Endothelial cell of hepatic sinusoid (primary cell): Measurements from ENCODE around the gene ST7.
"Not testable (repeated sequence)": the region's sequence is repeated elsewhere in the genome, so short reads cannot be mapped to it uniquely, and the experiment has no call there.

Source experiments
- in situ Hi-C: cut with HindIII; loops from 2 replicates; pipeline ENCODE4 v1.10.0; 2017; ENCODE audit warnings: low sequenced_read_pairs

ST7 gene

GRCh38 chr7:117021986-117022385 is 68.7 kb downstream of the ST7 start:
- in situ Hi-C loops: no loop called here

GRCh38 chr7:117023325-117023854 is 70.1 kb downstream of the ST7 start:
- in situ Hi-C loops: no loop called here

- in situ Hi-C loops: no loop called here
Measured at GRCh38 chr7:117024811-117025210, 71.5 kb downstream of the ST7 start.

DNA sequence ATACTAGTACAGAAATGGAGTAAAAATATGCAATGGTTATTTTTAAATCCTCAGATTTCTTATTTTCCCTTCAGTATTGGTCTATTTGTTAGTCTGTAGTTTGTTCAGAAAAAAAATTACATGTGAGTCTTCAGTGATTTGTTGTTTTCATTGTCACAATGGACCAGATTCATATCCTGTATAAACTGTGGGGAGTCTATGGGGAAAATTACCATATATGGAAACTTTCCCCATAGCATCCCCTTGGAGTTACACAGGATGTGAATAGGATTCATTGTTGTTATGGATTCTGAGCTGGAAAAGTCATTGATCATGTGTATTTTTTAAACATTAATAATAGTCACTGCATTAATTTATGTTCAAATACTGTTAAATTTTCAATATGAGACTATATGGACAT is 72.6 kb downstream of the ST7 start:
- in situ Hi-C loops: no loop called here

GRCh38 chr7:117030346-117030745 is 77.0 kb downstream of the ST7 start:
- in situ Hi-C loops: not testable (repeated sequence)

GRCh38 chr7:117030793-117031192 is 77.5 kb downstream of the ST7 start:
- in situ Hi-C loops: not testable (repeated sequence)

DNA sequence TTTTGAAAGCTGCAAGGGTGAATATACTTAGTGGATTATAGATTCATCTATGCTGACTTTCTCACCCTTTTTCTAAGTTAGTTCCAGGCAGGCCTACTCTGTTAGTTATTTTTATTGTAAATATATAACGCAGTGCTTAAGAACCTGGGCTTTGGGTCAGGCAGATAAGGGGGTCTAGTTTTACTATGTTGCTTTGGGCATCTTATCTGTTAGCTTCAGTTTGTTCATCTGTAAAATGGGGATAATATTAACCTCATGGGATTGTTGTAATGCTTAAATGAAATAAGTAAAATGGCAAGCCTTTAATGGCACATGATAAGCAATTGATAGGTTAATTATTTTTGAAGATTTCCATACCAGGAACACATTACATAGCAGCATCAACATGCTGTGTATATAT is 79.5 kb downstream of the ST7 start:
- in situ Hi-C loops: no loop called here

GRCh38 chr7:117034851-117035464 is 81.7 kb downstream of the ST7 start:
- in situ Hi-C loops: no loop called here

- in situ Hi-C loops: no loop called here
Measured at GRCh38 chr7:117035465-117035862, 82.2 kb downstream of the ST7 start.

GRCh38 chr7:117036053-117036669 is 82.9 kb downstream of the ST7 start:
- in situ Hi-C loops: no loop called here

DNA sequence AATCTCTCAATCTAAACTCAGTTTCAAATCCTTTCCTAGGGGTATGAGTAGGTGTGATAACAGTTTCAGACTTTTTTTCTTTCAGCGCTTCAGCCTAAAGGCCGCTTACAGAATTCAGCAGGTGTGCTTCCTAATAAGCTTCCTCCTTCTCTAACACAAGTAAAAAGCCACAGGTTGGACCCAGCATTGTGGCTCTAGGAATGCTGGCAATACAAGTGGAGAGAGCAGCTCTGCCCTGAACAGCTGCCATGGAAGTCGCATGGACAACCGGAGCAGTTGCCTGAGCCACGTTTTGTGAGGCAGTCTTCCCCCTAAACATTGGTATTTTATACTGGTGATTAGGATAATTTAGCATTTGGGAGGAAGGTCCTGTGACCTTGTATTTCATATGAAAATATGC is 83.5 kb downstream of the ST7 start:
- in situ Hi-C loops: no loop called here

DNA sequence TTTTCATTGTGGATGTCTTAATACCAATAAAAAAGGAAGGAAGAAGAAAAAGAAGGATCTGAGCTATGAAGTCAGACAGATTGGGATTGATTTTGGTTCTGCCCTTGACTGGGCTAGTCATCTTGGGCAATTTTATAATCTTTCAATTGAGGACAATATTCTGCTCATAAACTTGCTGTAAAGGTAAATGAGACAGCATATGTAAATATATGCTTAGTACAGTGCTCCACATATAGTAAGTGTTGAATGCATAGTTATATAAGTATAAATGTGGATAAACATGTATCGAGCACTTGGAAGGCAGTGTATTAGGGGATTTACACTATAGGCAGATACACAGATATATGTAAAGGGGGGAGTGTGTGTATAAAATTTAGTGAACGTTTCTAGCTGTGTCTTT is 85.1 kb downstream of the ST7 start:
- in situ Hi-C loops: no loop called here

DNA sequence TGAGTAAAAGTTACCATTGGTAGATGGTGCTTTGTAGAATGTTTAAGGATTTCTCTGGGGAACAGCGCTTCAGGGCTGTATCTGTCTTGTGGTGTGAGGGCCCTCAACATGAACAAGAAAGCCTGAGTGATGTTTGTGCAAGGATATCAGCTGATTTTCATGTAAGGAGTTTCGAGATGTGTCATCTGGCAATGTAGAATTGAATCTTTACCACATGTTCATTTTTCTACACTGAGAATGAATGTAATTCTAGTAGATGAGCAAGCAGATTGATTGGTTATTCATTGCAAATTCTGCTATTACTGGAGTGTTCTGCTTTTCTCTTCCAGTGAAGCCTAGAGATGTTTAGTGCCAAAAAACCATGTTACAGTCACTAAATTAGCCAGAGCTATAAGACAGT is 87.7 kb downstream of the ST7 start:
- in situ Hi-C loops: no loop called here

DNA sequence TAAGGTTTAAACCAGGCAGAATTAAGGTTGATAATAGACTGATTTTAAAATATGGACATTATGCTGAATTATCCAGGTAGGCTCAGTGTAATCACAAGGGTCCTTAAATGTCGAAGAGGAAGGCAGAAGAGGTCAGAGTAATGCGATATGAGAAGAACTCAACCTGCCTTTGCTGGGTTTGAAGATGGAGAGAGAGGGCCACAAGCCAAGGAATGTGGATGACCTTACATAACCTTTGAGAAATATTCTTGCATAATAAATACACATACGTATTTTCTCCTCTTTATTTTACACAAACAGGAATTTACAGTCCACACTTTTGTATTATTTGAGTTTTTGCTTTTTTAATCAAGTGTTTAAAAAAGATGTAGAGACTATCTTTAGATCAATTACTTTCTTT is 88.5 kb downstream of the ST7 start:
- in situ Hi-C loops: no loop called here

- in situ Hi-C loops: no loop called here
Measured at GRCh38 chr7:117043108-117043825, 90.0 kb downstream of the ST7 start.

DNA sequence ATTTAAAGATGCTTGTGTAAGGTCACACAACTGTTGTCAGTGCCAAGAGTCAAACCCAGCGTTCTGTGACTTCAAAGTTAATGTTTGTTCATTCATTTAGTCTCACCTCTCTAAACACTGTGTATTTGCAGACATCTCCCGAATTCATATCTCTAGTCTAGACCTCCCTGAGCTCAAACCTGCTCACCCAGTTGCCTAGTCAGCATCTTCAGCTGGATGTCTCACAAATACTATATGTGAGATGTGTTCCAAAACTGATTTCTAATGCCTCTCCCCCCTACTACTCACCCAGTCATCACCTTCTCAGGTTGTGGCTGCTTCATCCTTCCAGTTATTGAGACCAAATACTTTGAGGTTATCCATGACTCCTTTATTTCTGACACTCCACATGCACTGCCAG is 91.4 kb downstream of the ST7 start:
- in situ Hi-C loops: no loop called here

- in situ Hi-C loops: no loop called here
Measured at GRCh38 chr7:117045927-117046710, 92.8 kb downstream of the ST7 start.

DNA sequence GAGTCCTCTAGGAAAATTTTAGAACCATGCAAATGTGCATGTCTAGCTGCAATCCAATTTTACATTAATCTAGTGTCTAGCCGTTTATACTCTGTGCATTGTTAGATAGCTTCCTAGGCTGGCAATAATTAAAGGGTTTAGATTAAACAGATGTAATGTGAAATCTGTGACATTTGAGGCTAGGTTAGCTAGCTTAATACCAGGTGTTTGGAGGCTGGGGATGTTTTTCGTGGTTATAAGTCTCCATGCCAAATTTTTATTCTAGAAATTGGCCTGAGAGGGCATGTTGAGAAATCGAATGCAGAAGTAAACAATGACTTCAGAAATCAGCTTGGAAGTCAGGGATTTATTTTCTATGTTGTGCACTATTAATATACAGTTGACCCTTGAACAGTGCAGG is 94.2 kb downstream of the ST7 start:
- in situ Hi-C loops: no loop called here

DNA sequence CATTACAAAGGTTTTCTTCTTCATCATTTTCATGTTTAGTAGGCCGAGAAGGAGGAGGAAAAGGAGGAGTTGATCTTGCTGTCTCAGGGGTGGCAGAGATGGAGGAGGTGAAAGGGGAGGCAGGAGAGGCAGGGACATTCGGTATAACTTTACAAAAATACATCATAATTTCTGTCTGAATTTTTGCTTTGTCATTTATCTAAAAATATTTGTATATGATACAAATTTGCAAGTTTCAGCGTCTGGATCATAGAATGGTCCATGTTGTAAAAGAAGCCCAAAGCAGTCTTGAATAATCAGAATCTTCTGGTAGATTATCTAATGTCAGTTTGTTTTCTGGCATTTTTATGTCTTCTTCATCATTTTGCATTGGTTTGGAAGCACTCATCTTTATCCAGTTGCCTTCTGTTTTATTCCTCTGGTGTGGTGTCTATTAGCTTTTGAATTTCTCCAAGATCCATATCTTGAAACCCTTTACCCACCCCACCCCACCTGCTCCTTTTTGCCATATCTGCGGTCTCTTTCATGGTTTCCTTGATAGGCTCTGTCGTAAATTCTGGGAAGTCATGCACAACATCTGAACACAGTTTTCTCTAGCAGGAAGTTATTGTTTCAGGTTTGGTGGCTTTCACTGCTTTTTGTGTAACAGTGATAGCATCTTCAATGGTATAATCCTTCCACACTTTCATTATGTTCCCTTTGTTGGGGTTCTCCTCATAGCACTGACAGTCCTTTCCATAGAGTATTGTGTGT is 95.0 kb downstream of the ST7 start:
- in situ Hi-C loops: no loop called here

DNA sequence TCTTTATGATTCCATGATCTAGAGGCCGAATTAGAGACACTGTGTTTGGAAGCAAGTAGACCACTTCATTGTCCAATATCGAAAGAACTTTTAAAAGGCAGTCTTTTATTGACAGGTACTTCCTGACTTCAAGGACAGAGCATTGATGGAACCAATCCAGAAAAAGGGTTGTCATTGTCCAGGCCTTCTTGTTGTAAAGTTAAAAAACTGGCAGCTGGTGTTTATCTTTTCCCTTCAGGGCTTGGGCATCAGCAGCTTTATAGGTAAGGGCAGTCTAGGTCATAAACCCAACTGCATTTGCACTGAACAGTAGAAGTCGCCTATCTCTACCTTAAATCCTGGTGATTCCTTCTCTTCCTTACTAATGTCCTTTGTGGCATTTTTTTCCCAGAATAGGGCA is 95.6 kb downstream of the ST7 start:
- in situ Hi-C loops: no loop called here

DNA sequence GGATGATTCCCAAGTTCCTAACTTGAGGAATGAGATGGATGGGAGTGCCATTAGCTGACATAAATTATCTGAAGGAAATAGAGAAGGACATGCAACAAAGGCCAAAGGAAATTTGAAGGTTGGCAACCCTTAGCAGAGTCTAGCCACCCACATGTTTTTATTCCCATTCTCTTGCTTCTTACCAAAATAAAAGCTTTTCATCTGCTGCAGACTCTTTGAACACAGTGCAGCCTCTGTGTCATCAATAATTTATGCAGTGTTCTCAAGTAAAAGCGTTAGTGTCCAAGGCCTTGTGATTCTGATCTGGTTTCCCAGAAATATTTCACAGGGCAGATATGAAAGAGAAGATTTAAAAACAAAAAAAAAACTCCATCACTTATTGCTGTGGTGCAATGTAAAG is 98.5 kb downstream of the ST7 start:
- in situ Hi-C loops: no loop called here
